HG02884 (cell line): Measurements from ENCODE around the gene PTGR3.
A peak's percentile ranks its signal among the peaks of the same experiment; 100 is the strongest.

Experiments used
- ATAC-seq: cut with Tn5 transposase; IDR thresholded peaks from one replicate; pipeline ENCODE4 v1.9.1; 2021; ENCODE audit warnings: mild to moderate bottlenecking, moderate library complexity; ENCODE audit not compliant: unreplicated experiment

Gene PTGR3

DNA sequence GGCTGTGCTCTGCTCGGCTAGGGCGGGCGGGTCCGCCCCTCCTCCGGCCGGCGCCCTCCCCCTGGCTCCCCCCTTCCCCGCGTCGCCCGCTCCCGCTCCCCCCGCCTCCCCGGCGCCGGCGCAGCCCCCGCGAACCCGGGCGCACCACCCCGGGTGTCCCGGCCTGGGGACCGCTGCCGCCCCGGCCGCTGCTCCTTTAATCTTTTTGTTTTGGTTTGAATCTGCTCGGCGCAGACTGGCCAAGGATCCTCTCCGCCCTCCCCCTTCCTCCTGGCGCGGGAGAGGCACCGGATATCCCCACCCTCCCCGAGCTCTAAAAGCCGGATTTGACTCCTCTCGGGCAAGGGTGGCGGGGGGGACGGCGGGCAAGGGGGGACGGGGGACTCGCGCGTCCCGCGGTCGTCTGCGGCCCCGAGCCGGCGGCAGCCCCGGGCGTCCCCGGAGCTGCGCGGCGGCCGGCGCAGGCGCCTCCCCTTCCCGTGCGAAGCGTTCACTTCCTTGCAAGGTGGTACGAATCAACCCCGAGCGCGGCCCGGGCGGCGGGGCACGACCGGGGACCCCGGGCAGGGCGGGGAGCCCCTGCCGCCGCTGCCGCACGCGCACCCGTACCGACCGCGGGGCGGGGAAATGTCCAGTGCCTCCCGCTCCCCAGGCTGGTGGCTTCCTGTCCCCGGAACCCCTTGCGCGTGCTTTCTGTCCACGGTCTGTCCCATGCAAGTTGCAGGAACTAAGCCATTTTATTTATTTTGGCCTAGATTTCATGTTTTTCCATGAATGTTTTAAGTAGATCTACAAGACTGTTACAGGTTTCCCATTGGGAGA lies at the start of gene PTGR3:
PTGR3 (minus strand) TSS at position 11 of the 822 bp plus-strand sequence. CDS start 81 bp downstream, outside the sequence.
- peak; percentile 36 for ATAC-seq

GRCh38 chr18:75257605-75258004 lies 48.7 kb upstream of the PTGR3 start:
- ATAC-seq = no peak

DNA sequence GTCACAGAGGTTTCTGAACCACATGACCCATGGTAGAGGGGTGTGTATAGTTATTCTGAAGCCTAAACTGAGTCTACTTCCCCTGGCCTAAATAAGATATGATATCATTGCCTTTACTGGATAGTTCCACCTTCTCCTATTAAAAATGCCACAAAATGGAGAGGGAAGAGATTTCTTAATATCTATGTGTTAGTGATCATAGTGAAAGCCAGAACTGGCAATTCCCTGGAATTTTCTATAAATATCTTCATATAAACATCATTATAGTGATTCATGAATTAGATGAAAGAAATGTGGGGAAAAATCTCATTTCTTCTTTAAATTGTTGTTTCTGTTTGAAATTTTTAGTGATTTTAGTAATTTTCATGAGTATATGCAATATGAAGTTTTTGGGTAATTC lies 47.4 kb upstream of the PTGR3 start:
- ATAC-seq = no peak

DNA sequence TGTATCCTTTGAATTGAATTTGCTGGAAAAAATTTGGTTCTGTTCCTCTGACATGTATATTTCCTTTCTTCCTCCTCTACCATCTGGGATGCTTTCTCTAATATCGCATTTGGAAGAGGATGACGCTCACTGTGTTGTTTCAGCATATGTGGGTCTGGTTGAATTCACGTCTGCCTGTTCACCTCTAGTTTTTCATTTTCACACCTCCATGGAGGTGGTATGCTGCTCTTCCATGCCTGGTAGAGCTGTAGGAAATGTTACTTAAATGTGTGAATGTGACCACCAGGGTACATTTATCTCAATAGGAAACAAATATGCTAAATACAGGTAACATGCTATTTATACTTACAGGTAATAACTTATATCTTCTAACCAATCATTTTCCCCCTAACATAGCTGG lies 46.2 kb upstream of the PTGR3 start:
- no peak for ATAC-seq

- ATAC-seq = no peak
Measured at GRCh38 chr18:75253784-75254183, 44.8 kb upstream of the PTGR3 start.

DNA sequence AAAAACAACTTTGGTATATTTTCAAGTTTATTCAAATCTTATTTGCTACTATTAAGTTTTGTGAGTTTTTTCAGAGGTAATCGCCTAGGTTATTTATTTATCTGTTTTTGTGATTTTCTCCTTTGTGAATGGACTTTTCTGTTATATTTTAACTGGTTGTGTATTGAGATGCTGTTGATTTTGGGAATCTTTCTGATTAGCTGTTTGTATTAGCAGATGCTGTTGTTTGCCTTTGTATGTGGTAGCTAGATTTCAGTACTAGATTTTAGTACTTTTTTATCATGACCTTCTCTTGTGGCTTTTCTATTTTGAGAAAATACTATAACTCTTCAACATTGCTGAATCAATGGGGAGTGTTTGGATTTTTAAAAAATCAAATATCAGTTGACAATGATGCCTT lies 44.1 kb upstream of the PTGR3 start:
- ATAC-seq = no peak

DNA sequence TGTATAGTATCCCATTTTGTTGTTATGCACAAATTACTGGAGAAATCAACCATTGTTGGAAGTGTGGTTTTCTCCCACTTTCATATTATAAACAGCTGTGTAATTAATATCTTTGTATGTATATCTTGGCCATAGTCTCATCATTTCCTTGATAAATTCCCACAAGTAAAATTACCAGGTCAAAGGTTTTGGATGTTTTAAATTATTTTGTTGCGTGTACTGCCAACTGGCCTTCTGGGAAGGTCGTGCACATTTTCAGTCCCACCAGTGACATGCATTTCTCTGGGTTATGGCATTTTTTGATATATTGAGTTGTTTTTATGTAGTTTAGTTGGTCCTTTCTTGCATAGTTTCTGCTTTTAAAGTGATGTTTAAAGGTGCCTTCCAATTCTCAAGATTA lies 43.2 kb upstream of the PTGR3 start:
- ATAC-seq = no peak

DNA sequence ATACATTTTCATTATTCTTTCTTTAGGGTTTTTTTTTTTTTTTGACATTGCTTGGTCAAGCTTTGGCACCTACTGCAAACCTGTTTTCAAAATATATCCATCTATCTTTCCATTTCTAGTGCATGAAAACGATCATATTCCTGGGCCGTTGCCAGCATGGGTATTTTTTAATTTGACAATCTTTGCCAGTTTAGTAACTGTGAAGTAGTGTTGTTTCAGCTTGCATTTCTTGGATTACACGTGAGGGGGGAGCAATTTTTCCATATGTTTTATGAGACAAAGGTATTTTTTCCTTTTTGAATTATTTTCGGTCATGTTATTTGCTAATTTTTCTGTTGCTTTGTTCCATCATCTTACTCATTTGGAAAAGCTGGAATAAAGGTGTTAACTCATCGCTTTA lies 42.5 kb upstream of the PTGR3 start:
- no peak for ATAC-seq

DNA sequence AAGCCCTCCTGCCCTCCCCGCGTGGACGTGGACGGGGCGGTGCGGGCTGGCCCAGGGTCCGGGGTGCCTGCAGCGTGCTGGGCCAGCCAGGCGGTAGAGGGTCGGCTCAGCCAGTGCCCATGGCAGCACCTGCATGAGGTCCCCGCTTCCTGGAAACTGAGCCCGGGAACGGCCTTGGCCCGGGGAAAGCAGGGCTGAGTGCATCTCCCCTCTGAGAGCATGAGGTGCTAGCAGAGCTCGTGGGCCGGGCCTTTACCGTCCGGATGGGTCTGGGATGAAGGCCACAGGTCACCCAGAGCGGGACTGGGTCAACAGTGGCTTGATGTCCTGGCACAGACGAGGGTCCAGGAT lies 41.5 kb upstream of the PTGR3 start:
- no peak for ATAC-seq

DNA sequence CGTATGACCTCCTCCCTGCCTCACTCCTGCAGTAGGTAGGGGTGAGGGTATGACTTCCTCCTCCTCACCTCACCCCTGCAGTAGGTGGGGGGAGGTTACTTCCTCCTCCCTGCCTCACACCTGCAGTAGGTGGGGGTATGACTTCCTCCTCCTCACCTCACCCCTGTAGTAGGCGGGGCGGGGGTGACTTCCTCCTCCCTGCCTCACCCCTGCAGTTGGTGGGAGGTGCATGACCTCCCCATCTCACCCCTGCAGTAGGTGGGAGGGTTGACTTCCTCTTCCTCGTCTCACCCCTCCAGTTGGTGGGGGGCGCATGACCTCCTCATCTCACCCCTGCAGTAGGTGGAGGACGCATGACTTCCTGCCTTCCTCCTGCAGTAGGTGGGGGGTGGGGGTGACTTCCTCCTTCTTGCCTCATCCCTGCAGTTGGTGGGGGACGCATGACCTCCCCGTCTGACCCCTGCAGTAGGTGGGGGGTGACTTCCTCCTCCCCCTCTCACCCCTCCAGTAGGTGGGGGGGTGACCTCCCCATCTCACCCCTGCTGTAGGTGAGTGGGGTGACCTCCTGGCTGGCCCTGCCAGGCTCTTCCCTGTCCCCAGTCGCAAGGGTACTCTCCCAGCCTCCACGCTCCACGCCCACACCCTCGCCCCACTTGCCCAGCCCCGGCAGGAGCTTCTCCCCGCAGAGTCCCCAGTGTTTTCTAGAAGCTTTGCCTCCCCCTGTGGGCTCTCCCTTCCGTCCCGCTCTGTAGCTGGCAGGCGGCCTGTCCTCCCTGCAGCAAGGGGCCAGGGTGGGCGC lies 40.9 kb upstream of the PTGR3 start:
- no peak for ATAC-seq

GRCh38 chr18:75249175-75249518 lies 40.2 kb upstream of the PTGR3 start:
- no peak for ATAC-seq

GRCh38 chr18:75248426-75249174 lies 39.7 kb upstream of the PTGR3 start:
- no peak for ATAC-seq

DNA sequence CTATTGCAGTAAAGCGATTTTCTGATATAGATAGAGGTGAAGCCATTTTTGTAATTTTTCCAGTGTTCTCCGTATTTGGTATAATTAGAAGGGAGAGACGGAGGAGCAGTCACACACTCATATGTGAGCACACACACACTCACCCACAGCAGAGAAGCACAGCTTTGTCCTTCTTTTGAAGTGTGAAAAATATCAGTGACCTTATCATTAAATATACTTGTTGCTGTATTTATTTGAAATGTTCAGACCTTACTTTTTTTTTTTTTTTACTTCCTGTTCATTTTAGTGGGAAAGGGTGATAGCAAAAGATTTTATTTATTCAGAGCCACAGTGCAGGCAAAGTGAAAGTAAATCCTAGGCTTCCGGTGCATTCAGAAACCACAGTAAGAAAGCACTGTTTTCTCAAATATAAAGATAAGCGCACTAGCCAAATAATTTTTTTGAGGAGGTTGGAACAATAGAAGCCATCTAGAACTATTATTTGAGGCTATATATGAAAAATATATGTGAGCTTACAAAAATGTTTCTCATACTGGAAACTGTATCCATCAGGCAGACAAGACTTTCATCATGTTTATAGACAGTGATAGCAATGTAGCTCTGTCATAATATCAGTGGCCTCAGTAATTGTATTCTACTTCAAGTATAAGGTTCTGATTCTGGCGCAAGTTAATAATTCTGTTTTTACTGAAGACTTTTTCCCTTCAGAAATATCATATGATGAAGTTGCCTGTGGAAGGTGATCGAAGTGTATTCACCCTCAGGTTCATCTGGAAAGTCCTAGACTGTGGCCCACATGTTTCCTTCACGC lies 38.9 kb upstream of the PTGR3 start:
- peak; percentile 71 for ATAC-seq

DNA sequence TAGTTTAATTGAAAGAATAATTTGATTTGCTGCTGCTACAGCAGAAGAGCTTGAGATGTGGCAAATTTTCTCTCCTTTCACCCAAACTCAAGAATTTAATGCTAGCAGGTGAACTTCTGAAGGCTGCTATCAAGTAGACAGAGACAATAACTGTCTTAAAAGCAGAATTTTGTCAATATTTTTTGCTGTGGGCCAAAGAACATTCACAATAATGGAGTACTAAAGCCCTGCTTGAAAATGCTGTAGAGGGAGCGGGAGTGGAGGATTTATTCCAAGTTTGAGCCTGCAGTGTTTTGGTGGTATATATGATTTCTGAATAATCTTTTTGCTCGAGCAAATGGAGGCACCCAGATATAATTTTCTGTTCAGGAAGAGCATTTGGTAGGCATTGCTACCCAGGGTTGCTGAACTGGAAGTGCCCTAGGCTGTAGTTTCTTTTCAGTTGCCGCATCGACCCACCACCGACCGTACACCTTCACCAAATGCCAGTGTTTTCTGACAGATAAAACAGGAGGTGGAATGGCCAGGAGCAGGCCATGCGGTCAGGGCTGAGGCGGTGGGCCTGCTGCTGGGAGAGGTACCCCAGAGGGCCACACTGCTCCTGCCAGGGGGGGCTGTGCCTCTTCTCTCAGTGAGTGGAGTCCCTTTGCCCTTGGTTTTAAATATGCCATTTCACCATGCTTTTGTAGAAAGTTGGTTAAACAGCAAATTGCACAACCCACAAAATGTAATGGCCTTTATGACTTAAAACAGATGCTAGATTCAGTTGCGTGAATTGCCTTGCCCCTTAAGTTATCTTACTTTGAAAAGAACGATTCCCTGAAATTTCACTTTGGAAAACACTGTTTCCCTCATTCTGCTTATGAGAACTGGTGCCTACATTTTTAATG lies 38.0 kb upstream of the PTGR3 start:
- no peak for ATAC-seq

DNA sequence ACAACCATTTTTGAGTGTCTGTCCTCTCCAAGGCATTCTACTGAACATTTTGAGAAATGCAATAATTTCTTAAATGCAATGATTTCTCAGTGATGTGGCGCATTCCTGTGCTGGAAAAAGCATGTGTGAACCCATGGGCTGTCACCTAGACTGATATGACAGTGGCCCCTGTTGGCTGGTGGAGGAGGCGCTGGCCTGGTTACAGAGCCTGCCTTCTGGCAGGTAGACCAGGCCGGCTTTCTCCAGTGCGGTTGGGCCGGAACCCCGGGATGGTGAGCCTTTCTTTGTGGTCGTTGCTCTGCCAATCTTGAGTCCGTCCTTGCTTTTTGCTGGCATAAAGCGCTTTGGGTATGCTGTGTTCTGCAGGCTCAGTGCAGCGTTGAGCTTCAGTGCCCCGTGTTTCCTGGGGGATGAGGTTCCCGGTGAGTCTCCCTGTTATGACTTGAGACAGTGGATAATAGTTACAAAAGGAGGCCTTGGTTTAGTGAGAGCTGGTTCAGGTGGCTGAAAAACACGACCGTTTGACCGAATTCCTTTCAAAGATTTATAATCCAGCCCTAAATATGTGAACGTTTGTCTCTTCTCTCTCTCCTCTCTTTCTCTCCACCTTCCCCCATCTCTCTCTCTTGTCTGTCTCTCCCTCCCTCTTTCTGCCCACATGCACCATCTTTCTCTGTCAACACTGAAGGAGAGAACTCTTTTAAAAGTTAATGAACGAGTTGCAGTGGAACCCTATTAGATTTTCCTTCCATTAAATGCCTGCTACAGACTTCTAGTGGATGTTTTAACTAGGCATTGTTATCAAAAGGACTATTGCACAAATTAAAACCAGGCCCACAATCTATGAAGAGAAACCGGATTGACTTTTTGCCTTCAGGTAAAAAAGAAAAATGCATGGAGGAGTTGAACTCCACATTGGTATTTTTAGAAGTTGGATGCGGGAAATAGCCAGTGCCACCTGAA lies 35.7 kb upstream of the PTGR3 start:
- ATAC-seq = no peak

GRCh38 chr18:75241705-75242104 lies 32.8 kb upstream of the PTGR3 start:
- no peak for ATAC-seq

- no peak for ATAC-seq
Measured at GRCh38 chr18:75240433-75240832, 31.5 kb upstream of the PTGR3 start.

- no peak for ATAC-seq
Measured at GRCh38 chr18:75238786-75239185, 29.8 kb upstream of the PTGR3 start.

GRCh38 chr18:75238100-75238499 lies 29.2 kb upstream of the PTGR3 start:
- ATAC-seq = no peak
